NCI-H2107 (cell line): ENCODE measurements around the gene TCP1.
"Not testable (repeated sequence)": the region's sequence is repeated elsewhere in the genome, so short reads cannot be mapped to it uniquely, and the experiment has no call there.

Source experiments
- DNase-seq: peaks from one replicate; lab custom pipeline; 2025; lab: John Stamatoyannopoulos, UW

TCP1 gene

DNA sequence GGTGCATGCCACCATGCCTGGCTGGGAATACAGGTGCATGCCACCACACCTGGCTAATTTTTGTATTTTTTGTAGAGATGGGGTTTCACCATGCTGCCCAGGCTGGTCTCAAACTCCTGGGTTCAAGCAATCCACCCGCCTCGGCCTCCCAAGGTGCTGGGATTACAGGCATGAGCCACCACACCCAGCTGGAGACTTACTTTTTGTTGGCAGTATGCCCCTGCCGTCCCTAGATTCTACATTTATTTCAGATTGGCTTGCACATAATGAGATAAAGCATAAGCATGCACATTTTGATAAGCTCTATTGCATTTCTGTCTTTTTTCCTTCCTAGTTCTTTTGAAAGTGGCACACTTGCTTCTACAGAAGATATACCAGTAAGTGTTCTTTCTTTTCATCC is 27.4 kb upstream of the TCP1 start:
- DNase-seq: not testable (repeated sequence)

DNA sequence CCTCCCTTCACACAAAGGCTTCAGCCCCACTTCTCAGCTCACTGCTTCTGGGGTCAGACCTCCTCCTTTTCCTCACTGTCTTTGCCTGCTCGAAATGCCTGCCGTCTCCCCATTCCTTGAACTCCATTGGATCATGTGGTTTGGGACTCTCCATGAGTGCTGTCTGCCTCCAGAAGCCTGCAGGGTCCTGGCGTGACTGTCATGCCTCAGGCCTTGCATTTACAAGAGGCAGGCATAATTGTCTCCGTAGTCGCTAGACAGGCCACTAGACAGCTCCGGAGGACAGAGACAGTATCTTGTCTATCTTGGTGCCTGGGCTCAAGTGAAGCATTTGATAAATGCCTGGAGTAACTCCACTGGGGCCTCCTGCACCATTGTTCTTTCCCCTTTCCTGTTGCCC is 26.0 kb upstream of the TCP1 start:
- no peak for DNase-seq

DNA sequence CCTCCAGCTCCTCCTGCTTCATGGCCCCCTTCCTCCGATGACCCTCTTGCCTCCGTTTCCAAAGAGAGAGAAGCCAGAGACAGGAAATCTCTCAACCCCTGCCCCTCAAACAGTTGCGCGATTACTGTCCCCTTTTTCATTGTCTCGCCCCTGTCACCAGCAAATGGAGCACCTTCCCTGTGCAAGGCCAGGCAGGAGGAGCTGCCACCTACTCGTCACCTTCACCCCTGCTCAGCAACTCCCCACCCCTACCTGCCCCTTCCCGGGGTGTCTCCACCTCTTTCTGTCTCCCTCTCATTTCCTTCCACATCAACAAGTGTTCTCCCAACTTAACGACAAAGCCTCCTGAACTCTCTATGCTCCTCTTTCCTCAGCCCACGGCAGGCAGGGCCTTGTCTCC is 24.4 kb upstream of the TCP1 start:
- DNase-seq: no peak

DNA sequence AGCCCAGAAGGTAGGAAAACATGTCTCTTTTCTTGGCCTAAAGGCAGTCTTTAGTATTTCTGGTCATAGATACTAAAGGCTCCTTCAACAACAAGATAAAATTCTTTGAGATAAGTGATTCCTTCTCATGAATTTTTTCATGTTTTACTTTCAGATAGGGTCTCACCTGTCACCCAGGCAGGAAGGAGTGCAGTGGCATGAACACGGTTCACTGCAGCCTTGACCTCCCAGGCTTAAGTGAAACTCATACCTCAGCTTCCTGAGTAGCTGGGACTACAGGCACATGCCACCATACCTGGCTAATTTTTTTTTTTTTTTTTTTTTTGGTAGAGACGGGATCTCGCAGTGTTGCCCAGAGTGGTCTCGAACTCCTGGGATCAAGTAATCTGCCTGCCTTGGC is 19.7 kb upstream of the TCP1 start:
- DNase-seq: no peak

DNA sequence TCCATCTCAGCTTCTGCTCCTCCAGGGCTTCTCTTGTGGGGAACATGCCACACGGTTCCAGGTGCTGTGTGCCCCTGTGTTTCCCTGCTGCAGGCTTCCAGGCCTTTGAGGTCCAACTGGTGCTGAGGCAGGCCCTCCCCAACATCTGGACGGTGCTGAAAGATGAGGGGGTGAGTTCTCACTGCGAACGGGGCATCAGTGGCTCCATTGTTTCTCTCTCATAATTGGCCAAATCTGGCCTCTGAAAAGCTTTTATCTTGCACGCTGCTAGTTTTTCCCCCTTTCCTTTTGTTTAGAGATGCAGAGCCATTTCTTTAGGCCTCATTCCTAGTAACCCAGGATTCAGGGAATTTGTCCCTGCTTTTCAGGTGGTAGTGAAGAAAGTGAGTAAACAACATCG is 19.2 kb upstream of the TCP1 start:
- DNase-seq: no peak

DNA sequence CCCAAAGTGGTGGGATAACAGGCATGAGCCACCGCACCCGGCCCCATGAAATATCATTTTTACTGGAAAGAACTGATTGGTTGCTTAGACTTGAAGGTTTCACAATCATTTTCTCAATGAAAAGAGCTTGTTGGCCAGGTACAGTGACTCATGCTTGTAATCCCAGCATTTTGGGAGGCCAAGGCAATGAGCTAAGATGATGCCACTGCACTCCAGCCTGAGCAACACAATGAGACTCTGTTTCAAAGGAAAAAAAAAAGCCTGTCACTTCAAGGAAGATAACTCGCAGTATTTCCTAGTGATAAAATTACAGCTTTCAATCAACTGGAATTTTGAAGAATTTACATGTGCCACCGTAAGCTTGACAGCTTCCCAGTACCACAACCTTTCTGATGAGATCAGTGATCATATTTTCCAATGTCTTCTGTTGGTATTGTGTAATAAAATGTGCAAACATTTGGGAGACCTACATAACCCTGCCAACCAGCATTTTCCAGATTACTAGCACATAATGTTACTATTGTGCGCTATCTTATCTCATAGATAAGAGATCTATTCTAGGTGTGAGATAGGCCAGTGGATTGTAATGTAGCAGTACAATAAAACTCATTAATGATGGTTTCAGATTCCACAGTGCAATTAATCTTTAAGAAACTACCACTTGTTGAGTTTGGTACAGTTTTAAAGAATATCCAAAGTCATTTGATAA is 17.9 kb upstream of the TCP1 start:
- DNase-seq: no peak

DNA sequence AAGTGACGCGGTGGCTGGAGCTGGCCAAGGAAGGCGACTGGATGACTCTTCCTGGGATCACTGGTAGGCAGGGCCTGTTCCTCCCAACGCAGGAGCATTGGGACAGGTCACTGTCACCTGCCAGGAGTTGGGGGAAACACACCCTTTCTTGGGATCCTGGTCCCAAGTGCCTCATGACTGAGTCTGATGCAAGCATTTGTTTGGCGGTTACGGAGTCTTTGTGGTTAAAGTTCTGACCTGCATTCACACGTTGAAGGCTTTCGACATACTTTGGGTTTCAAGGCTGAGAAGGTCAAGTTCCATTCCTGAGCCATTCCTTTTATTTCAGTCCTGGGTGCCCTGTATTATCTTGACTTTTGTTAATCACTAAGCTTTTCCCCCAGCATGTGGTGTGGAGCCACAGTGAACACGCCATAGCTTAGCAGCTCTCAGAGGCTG is 16.6 kb upstream of the TCP1 start:
- no peak for DNase-seq

DNA sequence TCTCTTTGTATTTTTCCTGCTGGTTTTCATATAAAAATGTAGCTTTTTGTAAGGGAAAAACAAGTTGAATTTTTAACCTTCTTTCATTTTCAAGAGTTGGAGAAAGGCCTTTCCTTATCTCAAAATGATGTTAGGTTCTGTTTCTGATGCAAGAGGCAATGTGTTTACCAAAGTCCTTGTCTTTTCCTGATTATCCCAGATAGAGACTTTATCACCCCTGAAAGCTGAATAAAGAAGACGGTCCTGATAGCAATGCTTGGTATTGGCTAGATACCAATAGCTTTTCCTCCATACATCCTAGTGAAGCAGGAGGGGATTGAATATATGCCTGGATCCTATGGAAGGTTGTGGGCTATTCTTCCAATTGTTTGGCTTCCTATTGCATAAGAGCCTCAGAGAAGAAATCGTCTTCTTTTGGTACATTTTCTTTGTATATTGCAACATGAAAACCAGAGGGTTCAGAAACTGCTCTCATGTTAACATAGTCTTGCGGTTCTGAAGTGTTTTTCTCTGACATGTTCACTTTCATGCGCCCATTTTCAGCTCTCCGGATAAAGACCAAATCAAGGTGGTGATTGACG is 16.1 kb upstream of the TCP1 start:
- no peak for DNase-seq

DNA sequence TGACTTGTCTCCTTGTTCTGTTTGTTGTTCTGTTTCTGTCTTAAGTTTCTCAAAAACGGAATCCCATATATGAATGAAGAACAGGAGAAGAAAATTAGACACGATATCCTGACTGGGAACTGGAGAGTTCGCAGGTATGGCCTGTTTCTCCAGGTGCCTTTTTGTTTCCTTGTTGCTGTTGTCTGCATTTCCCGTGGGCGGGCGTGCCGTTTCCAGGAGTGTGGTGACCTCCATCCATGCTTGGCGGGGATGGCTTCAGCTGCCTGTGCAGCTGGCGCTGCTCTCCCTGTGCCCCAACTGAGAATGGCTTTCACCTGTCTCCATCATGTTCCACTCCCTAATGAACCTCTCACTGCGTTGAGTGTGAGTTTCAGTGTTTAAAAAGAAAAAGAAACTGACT is 15.1 kb upstream of the TCP1 start:
- DNase-seq: no peak

DNA sequence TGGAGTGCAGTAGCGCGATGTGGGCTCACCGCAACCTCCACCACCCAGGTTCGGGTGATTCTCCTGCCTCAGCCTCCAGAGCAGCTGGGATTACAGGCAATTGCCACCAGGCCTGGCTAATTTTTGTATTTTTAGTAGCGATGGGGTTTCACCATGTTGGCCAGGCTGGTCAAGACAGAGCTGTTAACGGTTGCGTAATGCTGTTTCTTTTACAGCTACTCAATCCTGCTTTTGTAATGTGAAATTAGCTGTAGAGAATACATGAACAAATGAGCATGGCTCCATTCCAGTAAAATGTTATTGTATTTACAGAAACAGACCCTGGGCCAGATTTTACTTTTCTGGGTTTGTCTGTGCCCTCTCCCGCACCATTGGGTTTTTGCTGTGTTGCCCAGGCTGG is 12.5 kb upstream of the TCP1 start:
- no peak for DNase-seq

DNA sequence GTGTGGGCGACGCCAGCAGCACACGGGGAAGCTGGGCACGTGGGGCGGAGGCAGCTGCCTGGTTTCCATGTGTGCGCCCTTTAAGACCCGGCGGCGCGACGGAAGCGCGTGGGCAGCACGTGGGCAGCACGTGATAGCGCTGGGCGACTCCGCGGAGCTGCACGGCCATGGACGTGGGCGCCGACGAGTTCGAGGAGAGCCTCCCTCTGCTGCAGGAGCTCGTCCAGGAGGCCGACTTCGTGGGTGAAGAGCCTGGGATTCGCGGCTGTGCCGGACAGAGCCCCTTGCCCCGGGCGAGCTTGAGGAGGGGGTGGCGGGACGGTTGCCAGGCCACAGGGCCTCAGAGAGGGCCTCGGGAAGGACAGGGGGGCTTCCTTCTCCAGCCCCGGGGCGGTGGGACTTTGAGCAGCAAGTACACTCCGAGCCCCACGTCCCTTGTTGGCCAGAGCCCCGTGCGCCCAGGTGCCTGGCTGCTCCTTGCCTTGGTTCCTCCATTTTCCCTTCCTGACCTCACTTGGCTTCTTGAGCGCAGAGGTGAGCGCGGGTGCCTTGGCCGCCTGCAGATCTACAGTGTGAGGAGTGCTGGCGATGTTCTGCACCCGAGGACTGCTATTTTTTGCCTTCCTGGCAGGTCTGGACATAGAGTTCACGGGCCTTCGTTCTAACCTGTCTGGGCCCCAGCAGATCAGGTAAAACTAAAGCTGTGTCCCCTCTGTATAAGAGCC is 10.9 kb upstream of the TCP1 start, which contains the start of gene PNLDC1:
TSS of gene PNLDC1 (plus strand) at position 136 of the 725 bp plus-strand sequence. CDS start at position 168, 32 bp downstream.
- no peak for DNase-seq

DNA sequence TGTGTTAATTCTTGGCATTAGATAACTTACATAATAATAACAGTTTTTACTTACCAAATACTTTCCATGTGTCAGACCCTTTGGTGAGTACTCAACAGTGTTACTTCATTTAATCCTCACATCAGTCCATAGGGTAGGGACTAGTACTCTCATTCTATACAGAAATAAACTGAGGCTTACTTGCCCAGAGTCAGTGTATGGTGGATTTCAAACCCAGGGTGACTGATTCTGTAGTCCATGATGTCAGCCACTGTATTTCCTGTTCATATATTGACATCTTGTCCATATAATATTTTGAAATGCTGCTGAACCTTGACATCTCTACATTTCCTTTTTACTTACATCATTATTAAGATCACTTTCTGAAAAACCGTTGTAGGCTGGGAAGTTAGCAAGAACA is 8.2 kb upstream of the TCP1 start:
- DNase-seq: no peak

DNA sequence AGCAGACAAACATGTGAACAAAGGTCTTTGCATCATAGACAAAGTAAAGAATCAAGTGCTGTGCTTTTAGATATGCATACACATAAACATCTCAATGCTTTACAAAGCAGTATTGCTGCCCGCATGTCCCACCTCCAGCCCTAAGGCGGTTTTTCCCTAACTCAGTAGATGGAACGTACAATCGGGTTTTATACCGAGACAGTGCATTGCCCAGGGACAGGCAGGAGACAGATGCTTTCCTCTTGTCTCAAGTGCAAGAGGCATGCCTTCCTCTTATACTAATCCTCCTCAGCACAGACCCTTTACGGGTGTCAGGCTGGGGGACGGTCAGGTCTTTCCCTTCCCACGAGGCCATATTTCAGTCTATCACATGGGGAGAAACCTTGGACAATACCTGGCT is 5.6 kb upstream of the TCP1 start:
- not testable (repeated sequence) for DNase-seq

DNA sequence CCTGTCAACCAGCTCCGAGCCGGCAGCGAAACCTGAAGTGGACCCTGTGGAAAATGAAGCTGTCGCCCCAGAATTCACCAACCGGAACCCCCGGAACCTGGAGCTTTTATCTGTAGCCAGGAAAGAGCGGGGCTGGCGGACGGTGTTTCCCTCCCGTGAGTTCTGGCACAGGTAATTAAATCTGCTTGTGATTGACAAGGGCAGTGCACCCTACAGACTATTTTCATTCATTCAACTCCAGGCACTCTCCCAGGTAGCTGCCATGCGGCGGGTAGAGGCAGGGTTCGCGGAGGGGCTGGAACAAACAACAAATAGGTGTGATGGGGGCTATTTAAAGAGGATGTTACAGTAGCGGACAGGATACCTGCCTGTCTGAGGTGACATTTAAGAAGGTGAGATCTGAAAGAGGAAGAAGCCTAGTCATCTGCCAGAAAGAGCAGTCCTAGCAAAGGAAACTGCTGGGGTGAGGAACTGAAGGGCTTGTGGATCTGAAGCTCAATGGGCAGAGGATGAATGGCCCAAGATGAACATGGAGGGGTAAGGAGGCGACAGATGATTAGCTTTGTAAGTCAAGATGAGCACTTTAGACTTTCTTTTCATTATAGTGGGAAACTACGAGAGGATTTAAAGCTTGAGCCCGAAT is 1.7 kb upstream of the TCP1 start:
- DNase-seq: no peak

DNA sequence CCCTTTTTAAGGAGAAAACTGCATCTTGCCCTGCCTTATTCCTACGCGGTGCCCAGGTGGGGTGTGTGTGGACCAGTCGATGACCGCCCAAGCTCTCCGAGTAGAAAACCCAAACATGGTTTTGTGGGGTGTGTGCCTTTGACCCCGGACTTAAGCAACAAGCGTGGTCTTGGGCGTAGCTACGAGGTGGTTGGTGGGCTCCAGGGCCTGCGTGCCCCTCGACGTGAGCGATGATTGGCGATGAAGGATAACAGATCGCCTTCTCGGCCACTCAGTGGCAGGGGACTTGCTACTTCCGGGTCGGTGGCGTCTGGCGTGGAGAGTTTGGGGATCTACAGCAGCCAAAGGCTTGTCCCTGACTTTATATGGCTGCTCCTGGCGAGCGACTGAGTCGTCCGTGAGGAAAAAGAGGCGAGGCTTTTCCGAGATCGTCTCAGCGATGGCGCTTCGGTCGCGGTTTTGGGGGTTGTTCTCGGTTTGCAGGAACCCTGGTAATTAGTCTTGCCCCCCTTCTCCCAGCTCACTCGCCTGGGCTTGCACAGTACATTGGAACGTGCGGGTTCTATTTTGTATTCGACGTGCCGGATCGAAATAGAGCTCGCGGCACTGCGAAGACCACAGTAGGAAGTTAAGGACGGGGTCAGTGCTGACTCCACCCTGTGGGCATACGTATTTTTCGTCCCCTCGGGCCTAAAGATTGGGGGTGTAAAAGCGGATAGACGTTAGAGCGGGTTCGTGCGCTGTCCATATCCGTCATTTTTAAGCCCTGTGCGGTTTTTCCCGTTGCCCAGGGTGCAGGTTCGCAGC is 950 bp upstream of the TCP1 start, which contains the start of gene MRPL18:
TSS of gene MRPL18 (plus strand) at position 319 of the 807 bp plus-strand sequence. CDS start at position 440, 121 bp downstream.
- DNase-seq: peak; percentile 89

DNA sequence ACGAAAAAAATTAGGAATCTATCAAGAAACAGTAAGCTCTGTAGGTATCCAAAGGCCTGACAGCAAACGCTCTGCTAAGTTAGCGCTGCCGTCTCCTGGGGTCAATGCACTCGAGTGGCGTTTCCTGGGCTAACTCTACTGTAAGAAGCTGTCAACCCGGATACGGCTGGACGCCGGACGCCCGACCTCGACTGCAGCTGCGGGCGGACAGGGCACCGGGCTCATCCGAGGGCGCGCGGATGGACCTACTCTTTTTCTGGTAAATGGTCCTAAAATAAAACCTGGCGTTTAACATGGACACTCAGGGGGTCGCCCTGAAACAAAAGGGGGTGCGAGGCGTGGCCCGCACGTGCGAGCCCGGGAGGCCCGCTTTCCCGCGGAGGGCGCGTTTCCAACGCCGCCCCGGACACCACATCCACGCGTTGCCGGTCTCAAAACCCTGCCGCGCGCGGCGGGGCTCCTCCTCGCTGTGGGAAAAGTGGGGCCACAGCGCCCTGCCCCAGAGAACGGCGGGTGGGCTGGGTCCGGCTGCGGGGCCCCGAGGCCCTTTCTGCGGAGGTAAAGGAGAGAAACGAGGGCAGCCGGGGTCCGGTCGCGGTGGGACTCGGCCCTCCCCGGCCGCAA is 537 bp downstream of the TCP1 start:
- no peak for DNase-seq

DNA sequence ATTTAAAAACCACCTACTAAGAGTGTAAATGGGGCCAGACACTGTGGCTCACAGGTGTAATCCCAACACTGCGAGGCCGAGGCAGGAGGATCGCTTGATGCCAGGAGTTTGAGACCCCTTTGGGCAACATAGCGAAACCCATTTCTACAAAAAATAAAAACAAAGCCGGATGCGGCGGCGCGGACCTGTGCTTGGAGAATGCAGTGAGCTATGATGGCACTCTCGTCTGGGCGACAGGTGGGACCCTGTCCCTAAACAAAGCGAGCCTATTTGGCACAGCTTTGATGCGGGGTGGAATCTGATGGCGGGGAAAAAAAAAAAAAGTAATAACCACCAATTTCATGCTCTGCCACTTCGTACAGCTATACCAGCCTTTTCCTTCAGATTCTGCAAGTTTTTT is 1.1 kb downstream of the TCP1 start:
- DNase-seq: no peak

DNA sequence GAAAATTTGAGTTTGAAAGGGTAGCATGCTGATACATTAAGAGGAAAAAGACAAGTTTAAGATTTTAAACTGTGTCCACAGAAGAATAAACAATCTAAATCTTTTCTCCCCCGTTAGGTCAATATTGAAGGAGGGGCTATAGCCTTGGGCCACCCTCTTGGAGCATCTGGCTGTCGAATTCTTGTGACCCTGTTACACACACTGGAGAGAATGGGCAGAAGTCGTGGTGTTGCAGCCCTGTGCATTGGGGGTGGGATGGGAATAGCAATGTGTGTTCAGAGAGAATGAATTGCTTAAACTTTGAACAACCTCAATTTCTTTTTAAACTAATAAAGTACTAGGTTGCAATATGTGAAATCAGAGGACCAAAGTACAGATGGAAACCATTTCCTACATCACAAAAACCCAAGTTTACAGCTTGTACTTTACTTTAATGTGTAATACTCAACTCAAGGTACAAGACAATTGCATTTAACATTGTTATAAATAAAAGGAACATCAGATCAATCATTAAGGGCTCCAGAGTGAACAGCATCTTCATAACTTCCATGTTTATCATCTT is 10.8 kb downstream of the TCP1 start:
- DNase-seq: no peak

DNA sequence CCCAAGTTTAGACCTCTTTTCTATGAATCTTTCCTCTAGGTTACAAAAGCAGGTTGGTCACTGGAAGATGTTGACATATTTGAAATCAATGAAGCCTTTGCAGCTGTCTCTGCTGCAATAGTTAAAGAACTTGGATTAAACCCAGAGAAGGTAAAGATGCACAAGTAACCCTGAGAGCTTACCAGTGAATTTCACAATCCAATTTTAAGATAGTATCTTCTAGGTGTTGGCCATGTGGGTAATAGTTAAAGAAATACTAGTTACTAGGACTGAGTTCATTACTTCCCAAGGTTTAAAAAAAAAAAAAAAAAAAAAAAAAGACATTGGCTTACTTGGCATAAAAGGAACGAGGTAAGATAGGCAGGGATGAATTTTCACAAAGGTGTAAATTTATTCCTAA is 11.3 kb downstream of the TCP1 start:
- no peak for DNase-seq

DNA sequence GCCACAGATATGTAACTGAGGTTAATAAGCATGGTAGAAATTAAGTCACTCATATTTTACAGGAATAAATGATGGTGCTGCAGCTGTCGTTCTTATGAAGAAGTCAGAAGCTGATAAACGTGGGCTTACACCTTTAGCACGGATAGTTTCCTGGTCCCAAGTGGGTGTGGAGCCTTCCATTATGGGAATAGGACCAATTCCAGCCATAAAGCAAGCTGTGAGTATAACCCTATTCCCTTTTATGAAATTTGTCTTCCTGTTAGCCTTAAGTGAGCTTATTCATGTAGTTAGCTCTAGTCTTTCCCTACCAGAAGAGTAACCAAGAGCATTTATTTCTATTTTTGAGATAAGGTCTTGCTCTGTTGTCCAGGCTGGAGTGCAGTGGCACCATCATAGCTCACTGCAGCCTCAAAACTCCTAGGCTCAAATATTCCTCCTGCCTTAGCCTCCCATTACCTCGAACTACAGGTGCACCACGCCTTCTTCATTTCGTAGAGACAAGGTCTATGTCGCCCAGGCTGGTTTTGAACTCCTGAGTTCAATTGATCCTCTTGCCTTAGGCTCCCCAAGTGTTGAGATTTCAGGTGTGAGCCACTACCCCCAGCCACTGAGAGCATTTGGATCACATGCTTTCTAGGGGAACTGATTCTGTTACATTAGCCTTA is 12.0 kb downstream of the TCP1 start:
- DNase-seq: no peak
